B cell (primary cell): Measurements from ENCODE around the gene TWNK. TPM values are rescaled to one million over a fixed set of nuclear protein-coding genes. Genes with fewer than 3 reads are reported as not detected.

Experiments used
- ATAC-seq: fragments of 200-7000 bp; cut with Tn5 transposase; one replicate; pipeline ENCODE4 v1.10.0; 2021; ENCODE audit warnings: low read depth, mild to moderate bottlenecking, moderate number of reproducible peaks, moderate library complexity
- CTCF ChIA-PET: fragments of 350-600 bp; sonication (Branson Sonifier 250); formaldehyde crosslinking; loops from one replicate; lab custom pipeline; 2021; ENCODE audit warnings: antibody characterized with exemption, inconsistent platforms; lab: Charles Lee
- POLR2A ChIA-PET: fragments of 350-600 bp; sonication (Branson Sonifier 250); formaldehyde crosslinking; loops from one replicate; lab custom pipeline; 2021; ENCODE audit warnings: antibody characterized with exemption; lab: Charles Lee
- DNase-seq: peaks from one replicate; pipeline ENCODE4 v3.0.0; 2013
- H2AFZ ChIP-seq: 2 replicates; pipeline ENCODE4 v1.6.1; 2012; ENCODE audit warnings: mild to moderate bottlenecking, low read depth, low read length; ENCODE audit not compliant: insufficient read depth, poor library complexity, severe bottlenecking
- H3K27ac ChIP-seq, 2 donors: 1 replicate in 1 of 2; 2 replicates in 1 of 2; pipeline ENCODE4 v1.5.1; 2012 to 2013; ENCODE audit warnings: low read length in 2 of 2, mild to moderate bottlenecking in 2 of 2, moderate library complexity in 1 of 2
- H3K27me3 ChIP-seq, 4 experiments: fragments of 200-600 bp in 1 of 4; sonication (generic) in 1 of 4; replicated peaks in 1 of 4; 1 replicate in 2 of 4; 2 replicates in 2 of 4; pipeline versions ENCODE4 v1.6.1 to v1.7.0; 2013 to 2016; ENCODE audit warnings: low read length in 3 of 4, mild to moderate bottlenecking in 2 of 4, mixed read lengths in 1 of 4, moderate library complexity in 1 of 4; ENCODE audit not compliant: insufficient read depth in 4 of 4, control insufficient read depth in 3 of 4; ENCODE audit errors: control extremely low read depth in 1 of 4
- H3K36me3 ChIP-seq, 2 experiments: replicated peaks in 1 of 2; 1 replicate in 1 of 2; 2 replicates in 1 of 2; pipeline versions ENCODE4 v1.6.1 to v1.7.1; 2013; ENCODE audit warnings: low read length in 1 of 2; ENCODE audit not compliant: insufficient read depth in 2 of 2, control insufficient read depth in 1 of 2; ENCODE audit errors: control extremely low read depth in 1 of 2, extremely low read depth in 1 of 2
- H3K4me1 ChIP-seq, 2 donors: fragments of 200-600 bp in 1 of 2; sonication (generic) in 1 of 2; 1 replicate in 1 of 2; 2 replicates in 1 of 2; pipeline versions ENCODE4 v1.5.1 to v1.6.1; 2013 to 2017; ENCODE audit warnings: low read length in 2 of 2; ENCODE audit not compliant: control insufficient read depth in 2 of 2, insufficient read depth in 2 of 2
- H3K4me2 ChIP-seq: replicated peaks from 2 replicates; pipeline ENCODE3; 2012; ENCODE audit warnings: mild to moderate bottlenecking, low read depth, low read length; ENCODE audit not compliant: poor library complexity, severe bottlenecking
- H3K4me3 ChIP-seq, 5 experiments: fragments of 200-600 bp in 1 of 5; sonication (generic) in 1 of 5; 1 replicate in 3 of 5; 2 replicates in 2 of 5; pipeline versions ENCODE4 v1.5.1 to v1.7.0; 2011 to 2016; ENCODE audit warnings: low read length in 4 of 5, mild to moderate bottlenecking in 4 of 5, low read depth in 2 of 5, control low read depth in 1 of 5, moderate library complexity in 1 of 5; ENCODE audit not compliant: insufficient read depth in 1 of 5; ENCODE audit errors: control extremely low read depth in 1 of 5, extremely low read depth in 1 of 5
- H3K79me2 ChIP-seq: fragments of 200-600 bp; sonication (generic); one replicate; pipeline ENCODE4 v1.6.0; 2016; ENCODE audit warnings: low read length; ENCODE audit not compliant: control insufficient read depth, insufficient read depth
- H3K9ac ChIP-seq: fragments of 200-600 bp; sonication (generic); 2 replicates; pipeline ENCODE4 v1.6.1; 2017; ENCODE audit warnings: mild to moderate bottlenecking, low read length, moderate library complexity
- H3K9me3 ChIP-seq, 3 donors: one replicate each; pipeline versions ENCODE4 v1.6.1 to v1.7.1; 2013; ENCODE audit warnings: low read length in 2 of 3; ENCODE audit not compliant: control insufficient read depth in 2 of 3, insufficient read depth in 1 of 3; ENCODE audit errors: control extremely low read depth in 1 of 3
- H4K20me1 ChIP-seq: 2 replicates; pipeline ENCODE4 v1.6.0; 2012; ENCODE audit warnings: mild to moderate bottlenecking, low read length; ENCODE audit not compliant: insufficient read depth, control insufficient read depth, poor library complexity, severe bottlenecking
- H3K27ac Mint-ChIP-seq: one replicate; pipeline ENCODE4 v1.8.0; 2021; ENCODE audit warnings: mixed read lengths
- H3K27me3 Mint-ChIP-seq: one replicate; pipeline ENCODE4 v1.8.0; 2021; ENCODE audit warnings: mixed read lengths
- H3K4me1 Mint-ChIP-seq: one replicate; pipeline ENCODE4 v1.8.0; 2021; ENCODE audit warnings: mixed read lengths
- H3K4me3 Mint-ChIP-seq: one replicate; pipeline ENCODE4 v1.8.0; 2021; ENCODE audit warnings: mixed read lengths
- H3K9me3 Mint-ChIP-seq: one replicate; pipeline ENCODE4 v1.8.0; 2022; ENCODE audit warnings: mixed read lengths; ENCODE audit not compliant: insufficient read depth
- EZH2 ChIP-seq: IDR thresholded peaks from 2 replicates; pipeline ENCODE4 v1.6.1; 2012; ENCODE audit warnings: borderline replicate concordance, low read depth, mild to moderate bottlenecking, moderate library complexity, low read length; ENCODE audit not compliant: insufficient read depth, poor library complexity, severe bottlenecking
- WGBS: methylation state at CpG from one replicate; pipeline ENCODE4 v1.1.5; 2013; ENCODE audit warnings: missing lambda C conversion rate; ENCODE audit not compliant: insufficient coverage; 5-methylcytosine and 5-hydroxymethylcytosine counted together
- intact Hi-C: fragments of 100-400 bp; cut with micrococcal nuclease; formaldehyde crosslinking; loops from one replicate; pipeline ENCODE4 v1.10.0; 2022
- polyA plus RNA-seq: library from polyadenylated mRNA; depleted of rRNA; stranded (reverse); fragments of >200 nt; gene quantifications from 2 replicates; pipeline ENCODE4 v1.2.3, GENCODE V29; 2012
- total RNA-seq, 2 donors: library from RNA; stranded (reverse); fragments of 120-200 nt in 1 of 2; gene quantifications; 1 replicate in 1 of 2; 2 replicates in 1 of 2; pipeline versions ENCODE4 v1.2.3 to v1.2.4, GENCODE V29; 2013 to 2022
- TF ChIP-seq, protein P1 (sequence below): fragments of 200-600 bp; IDR thresholded peaks from one replicate; pipeline ENCODE4 v1.8.0; 2022; ENCODE audit warnings: antibody characterized with exemption, mild to moderate bottlenecking

Gene TWNK
- total and polyA plus RNA-seq, 2 donors (not counting 1 experiment from before 2014, with no cell fraction given) = 7.2 to 11.8 TPM

DNA sequence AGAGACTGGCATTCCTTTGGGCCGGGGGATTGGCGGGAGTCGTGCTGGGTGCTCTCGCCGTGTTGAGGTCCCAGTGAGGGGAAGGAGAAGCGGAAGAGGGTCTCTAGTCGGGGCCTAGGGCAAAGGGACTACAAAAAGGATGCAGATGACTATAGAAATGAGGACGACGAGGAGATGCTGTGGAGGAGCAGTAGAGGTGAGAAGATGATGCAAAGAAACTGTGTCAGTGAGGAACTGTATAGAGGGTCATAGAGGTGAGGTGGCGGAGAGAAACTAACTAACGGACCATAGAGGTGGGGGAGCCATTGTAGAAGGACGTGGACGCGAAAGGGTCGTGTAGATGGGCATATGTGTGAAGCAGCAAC, 324 bp downstream of the TWNK start:
- no peak for ATAC-seq
- peaks cover 22% of the 10 kb centered on the region for H4K20me1 ChIP-seq
- peaks cover 0 to 33% of the 10 kb centered on the region in 2 experiments for H3K36me3 ChIP-seq
- H3K4me1 ChIP-seq = peaks cover 18 to 28% of the 10 kb centered on the region in 2 donors
- TF ChIP-seq, protein P1, sequence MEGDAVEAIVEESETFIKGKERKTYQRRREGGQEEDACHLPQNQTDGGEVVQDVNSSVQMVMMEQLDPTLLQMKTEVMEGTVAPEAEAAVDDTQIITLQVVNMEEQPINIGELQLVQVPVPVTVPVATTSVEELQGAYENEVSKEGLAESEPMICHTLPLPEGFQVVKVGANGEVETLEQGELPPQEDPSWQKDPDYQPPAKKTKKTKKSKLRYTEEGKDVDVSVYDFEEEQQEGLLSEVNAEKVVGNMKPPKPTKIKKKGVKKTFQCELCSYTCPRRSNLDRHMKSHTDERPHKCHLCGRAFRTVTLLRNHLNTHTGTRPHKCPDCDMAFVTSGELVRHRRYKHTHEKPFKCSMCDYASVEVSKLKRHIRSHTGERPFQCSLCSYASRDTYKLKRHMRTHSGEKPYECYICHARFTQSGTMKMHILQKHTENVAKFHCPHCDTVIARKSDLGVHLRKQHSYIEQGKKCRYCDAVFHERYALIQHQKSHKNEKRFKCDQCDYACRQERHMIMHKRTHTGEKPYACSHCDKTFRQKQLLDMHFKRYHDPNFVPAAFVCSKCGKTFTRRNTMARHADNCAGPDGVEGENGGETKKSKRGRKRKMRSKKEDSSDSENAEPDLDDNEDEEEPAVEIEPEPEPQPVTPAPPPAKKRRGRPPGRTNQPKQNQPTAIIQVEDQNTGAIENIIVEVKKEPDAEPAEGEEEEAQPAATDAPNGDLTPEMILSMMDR = no peak
- no peak for TF ChIP-seq EZH2
- WGBS = 2% methylated on average over 14 of the region's 15 CpGs
- H3K27me3 ChIP-seq = no peaks in the 10 kb centered on the region
- H3K79me2 ChIP-seq = peaks cover 47% of the 10 kb centered on the region
- peak overlapping the region; percentile 84 for H3K27ac Mint-ChIP-seq
- H3K27me3 Mint-ChIP-seq = no peaks in the 10 kb centered on the region
- no peak for DNase-seq
- intact Hi-C loops = loop anchor here (1.0 to 2.0 kb wide), 5 partner anchors 10 to 701 kb away; partner anchors contain the start of genes BLOC1S2 and SLF2
- POLR2A ChIA-PET = interaction anchor here (2.4 kb wide), 1 partner anchor 9 kb away, joined by 15 read pairs; no protein-coding TSS in a partner anchor
- peaks cover 36% of the 10 kb centered on the region for H3K4me1 Mint-ChIP-seq
- H3K4me3 Mint-ChIP-seq = peak overlapping the region; percentile 97
- H3K9me3 Mint-ChIP-seq = no peaks in the 10 kb centered on the region
- no peaks in the 10 kb centered on the region for H3K9me3 ChIP-seq
- peak overlapping the region; percentile 98 for H2AFZ ChIP-seq
- CTCF ChIA-PET = interaction anchor here (1.3 to 5.6 kb wide), 4 partner anchors 10 to 27 kb away, joined by 3 to 49 read pairs (median 16); partner anchors contain the start of gene LZTS2
- H3K4me2 ChIP-seq = peak overlapping the region; percentile 82
- H3K27ac ChIP-seq = peak overlapping the region; percentile 15 to 51
- peak overlapping the region; percentile 68 to 95 (median 94) for H3K4me3 ChIP-seq
- peak overlapping the region; percentile 77 for H3K9ac ChIP-seq

- H4K20me1 ChIP-seq = peaks cover 22% of the 10 kb centered on the region
- H3K36me3 ChIP-seq = peaks cover 0 to 30% of the 10 kb centered on the region in 2 experiments
- WGBS = 77% methylated on average over 10 of the region's 10 CpGs
- Mint-ChIP-seq H3K4me1 (peaks cover 36% of the 10 kb centered on the region), H3K9me3 (no peaks in the 10 kb centered on the region), H3K27me3 (no peaks in the 10 kb centered on the region), H3K27ac (no peak overlapping the region), H3K4me3 (peak overlapping the region; percentile 97)
- H3K79me2 ChIP-seq = peaks cover 47% of the 10 kb centered on the region
- ChIA-PET POLR2A (interaction anchor here (2.4 kb wide), 1 partner anchor 9 kb away, joined by 15 read pairs; no protein-coding TSS in a partner anchor), CTCF (interaction anchor here (0.7 to 5.6 kb wide), 6 partner anchors 9 to 72 kb away, joined by 3 to 49 read pairs (median 5); partner anchors contain the start of gene LZTS2)
- no peak overlapping the region for H3K27ac ChIP-seq
- peak overlapping the region; percentile 77 for H3K9ac ChIP-seq
- no peaks in the 10 kb centered on the region for H3K9me3 ChIP-seq
- peak overlapping the region; percentile 68 to 95 (median 94) for H3K4me3 ChIP-seq
- ATAC-seq (no peak), DNase-seq (no peak)
- peak overlapping the region; percentile 98 for H2AFZ ChIP-seq
- H3K27me3 ChIP-seq = no peaks in the 10 kb centered on the region
- peak overlapping the region; percentile 82 for H3K4me2 ChIP-seq
- TF ChIP-seq, protein P1 = no peak
- TF ChIP-seq EZH2 = no peak
- intact Hi-C loops = no loop called here
- H3K4me1 ChIP-seq = peaks cover 18 to 28% of the 10 kb centered on the region in 2 donors
These were observed 823 bp downstream of the TWNK start for GRCh38 chr10:100988166-100988565.
